GM12865 (cell line): ENCODE measurements around the gene SP9.

ENCODE experiments used
- DNase-seq: peaks from one replicate; pipeline ENCODE4 v3.0.0; 2010; ENCODE audit warnings: low read depth
- H3K4me3 ChIP-seq: 2 replicates; pipeline ENCODE4 v1.5.1; 2011; ENCODE audit warnings: mild to moderate bottlenecking, low read depth, low read length, control low read depth
- TF ChIP-seq, protein P1 (sequence below): IDR thresholded peaks from 2 replicates; pipeline ENCODE4 v1.5.1; 2011; ENCODE audit warnings: low read length, control low read depth, low read depth, inconsistent platforms; ENCODE audit not compliant: insufficient read depth; ENCODE audit errors: missing control alignments

The SP9 gene

DNA sequence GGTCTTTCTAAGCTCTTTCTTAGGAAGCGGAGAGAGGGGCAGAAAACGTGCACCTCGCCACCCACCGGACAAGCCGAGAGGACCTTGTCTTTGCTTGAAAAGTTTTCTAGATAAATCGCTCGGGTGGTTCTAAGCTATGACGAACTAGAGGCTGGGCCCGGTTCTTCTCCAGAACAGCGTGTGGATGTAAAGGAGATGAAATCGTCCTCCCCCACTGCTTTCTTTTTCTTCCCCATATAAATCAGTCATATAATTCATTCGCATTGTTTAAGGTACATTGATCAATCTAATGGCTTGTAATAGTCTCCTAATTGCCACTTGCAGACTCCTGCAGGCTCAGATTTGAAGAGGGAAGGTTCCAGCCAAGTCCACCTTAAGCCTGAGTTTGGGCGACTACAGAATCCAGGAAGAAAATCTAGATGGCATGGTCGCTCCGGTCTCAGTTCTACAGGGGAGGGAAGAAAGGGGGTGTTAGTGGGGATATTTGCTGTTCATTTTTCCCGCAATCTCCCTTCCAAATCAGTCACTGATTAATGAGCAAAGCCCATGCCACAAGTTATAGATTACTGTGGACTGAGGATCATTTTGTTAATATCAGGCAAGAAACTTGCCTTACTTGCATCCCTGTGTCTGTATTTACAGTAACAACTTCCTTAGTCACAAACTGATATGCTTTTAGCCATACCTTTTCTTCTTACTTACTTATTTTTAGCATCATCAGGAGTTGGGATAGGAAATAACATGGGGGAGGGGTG, 5.6 kb upstream of the SP9 start:
- TF ChIP-seq, protein P1, sequence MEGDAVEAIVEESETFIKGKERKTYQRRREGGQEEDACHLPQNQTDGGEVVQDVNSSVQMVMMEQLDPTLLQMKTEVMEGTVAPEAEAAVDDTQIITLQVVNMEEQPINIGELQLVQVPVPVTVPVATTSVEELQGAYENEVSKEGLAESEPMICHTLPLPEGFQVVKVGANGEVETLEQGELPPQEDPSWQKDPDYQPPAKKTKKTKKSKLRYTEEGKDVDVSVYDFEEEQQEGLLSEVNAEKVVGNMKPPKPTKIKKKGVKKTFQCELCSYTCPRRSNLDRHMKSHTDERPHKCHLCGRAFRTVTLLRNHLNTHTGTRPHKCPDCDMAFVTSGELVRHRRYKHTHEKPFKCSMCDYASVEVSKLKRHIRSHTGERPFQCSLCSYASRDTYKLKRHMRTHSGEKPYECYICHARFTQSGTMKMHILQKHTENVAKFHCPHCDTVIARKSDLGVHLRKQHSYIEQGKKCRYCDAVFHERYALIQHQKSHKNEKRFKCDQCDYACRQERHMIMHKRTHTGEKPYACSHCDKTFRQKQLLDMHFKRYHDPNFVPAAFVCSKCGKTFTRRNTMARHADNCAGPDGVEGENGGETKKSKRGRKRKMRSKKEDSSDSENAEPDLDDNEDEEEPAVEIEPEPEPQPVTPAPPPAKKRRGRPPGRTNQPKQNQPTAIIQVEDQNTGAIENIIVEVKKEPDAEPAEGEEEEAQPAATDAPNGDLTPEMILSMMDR = no peak
- H3K4me3 ChIP-seq = no peak overlapping the region
- DNase-seq = no peak

DNA sequence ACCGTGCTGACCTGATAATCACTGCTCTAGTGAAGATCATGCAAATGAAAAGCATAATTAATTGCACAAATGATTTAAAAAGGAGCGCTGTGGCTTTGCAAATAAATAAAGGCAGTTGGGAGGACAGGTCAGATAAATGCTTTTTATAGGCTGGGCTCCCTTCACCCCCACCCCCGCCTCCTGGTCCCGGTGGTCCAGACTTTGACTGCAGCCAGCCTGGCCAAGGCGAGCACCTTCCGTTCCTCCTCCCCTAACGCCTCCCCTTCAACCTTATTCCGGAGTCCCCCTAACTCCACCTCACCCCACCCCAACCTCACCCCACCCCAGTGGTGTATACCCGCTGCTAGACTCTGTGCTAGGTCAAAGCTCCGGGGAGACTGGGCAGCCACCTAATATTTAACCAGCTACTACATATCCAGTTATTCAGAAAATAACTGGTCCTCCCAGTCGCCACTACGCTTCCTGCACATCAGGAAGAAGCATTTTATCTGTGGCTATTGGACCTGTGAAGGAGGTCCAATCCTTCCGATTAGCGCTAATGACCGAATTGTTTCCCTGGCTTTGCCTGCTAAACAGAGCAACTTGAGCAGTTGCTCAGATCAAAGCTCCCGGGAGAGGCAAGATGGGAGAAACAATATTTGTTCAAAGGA, 3.7 kb upstream of the SP9 start:
- no peak for DNase-seq
- TF ChIP-seq, protein P1 = no peak
- H3K4me3 ChIP-seq = no peak overlapping the region

DNA sequence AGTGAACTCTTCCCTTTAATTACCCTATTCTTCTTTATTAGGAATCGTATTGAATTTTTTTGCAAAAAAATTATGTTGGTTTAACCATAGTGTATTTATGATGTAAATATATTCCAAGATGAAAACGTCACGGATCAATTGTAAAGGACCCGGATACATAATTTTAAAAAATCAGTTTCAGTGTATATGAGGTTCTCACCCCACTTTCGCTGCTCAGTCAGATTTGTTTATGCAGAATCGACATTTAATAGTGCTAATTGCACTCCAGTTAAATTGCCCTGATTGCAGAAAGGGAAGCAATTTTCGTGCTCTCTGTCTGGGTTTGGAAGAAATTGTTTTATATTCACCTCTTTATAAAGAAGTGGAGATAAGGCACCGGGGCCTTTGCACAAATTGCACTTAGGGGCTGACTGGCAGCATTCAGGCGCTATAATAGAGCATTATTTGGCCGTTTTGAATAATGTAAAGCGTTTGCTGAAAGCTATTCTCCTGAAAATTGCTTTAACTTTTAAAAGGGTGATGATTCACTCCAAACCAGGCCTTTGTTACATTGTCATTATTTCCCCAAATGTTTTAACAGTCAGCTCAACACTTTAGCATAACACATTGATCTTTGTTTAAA, 3.0 kb upstream of the SP9 start:
- no peak overlapping the region for H3K4me3 ChIP-seq
- DNase-seq = no peak
- TF ChIP-seq, protein P1 = no peak

DNA sequence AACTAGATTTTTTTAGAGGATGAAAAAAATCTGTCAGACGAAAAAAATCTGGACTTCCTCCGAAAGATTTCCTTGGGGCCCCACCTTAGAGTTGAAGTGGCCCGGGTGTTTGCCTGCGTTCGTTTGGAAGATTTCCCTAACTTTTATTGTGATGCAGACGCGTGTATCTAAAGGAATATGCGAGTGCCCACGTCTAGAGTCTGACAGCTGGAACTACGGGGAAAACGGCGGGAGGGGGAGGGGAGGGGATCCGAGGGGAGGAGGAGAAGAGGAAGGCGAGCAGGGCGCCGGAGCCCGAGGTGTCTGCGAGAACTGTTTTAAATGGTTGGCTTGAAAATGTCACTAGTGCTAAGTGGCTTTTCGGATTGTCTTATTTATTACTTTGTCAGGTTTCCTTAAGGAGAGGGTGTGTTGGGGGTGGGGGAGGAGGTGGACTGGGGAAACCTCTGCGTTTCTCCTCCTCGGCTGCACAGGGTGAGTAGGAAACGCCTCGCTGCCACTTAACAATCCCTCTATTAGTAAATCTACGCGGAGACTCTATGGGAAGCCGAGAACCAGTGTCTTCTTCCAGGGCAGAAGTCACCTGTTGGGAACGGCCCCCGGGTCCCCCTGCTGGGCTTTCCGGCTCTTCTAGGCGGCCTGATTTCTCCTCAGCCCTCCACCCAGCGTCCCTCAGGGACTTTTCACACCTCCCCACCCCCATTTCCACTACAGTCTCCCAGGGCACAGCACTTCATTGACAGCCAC, 2.4 kb upstream of the SP9 start:
- H3K4me3 ChIP-seq = no peak overlapping the region
- no peak for DNase-seq
- TF ChIP-seq, protein P1 = no peak

DNA sequence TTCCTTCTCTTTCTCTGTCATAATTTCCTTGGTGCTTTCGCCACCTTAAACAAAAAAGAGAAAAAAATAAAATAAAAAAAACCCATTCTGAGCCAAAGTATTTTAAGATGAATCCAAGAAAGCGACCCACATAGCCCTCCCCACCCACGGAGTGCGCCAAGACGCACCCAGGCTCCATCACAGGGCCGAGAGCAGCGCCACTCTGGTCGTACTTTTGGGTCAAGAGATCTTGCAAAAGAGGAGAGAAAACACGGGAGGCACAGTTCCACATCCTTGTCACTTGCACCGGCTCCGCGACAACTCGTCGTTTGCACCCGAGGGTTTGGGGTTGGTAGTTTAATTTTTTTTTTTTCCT, 1.8 kb upstream of the SP9 start:
- DNase-seq = no peak
- no peak overlapping the region for H3K4me3 ChIP-seq

More for the DNA sequence above, 1.8 kb upstream of the SP9 start:
- TF ChIP-seq, protein P1 = no peak
